SK-N-DZ (cell line): Measurements from ENCODE around the gene SULT2A1.
"Not testable (repeated sequence)": the region's sequence is repeated elsewhere in the genome, so short reads cannot be mapped to it uniquely, and the experiment has no call there.

Experiments used
- DNase-seq: peaks from one replicate; pipeline ENCODE4 v3.0.0-alpha.2; 2015; ENCODE audit warnings: low spot score

The SULT2A1 gene

DNA sequence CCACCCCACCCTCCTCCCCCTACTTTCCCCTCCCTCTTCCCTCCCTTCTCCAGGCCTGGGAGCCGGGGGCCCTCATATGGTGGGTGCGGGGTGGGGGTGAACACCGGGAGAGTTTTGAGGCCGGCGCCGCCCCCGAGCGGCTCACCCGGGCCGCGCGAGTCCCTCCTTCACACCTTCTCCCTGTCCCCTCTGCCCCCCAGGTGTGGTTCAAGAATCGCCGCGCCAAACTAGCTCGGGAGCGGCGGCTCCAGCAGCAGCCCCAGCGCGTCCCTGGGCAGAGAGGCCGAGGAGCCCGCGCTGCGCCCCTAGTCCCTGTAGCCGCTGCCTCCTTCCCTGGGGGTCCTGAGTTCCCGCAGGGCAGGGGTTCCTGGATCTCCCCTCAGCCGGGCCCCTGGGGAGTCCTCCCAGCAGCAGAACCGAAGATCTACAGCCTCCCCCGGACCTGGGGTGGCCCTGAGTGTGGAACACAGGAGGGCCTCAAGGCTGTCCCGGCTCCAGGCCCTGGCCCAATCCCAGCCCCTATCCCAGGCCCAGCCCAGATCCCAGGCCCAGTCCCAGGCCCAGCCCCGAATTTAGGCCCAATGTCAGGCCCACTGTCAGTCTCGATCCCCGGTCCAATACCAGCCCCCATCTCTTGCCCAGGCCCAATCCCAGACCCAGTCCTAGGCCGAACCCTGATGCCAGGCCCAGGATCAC, 25.4 kb downstream of the SULT2A1 start:
- no peak for DNase-seq

DNA sequence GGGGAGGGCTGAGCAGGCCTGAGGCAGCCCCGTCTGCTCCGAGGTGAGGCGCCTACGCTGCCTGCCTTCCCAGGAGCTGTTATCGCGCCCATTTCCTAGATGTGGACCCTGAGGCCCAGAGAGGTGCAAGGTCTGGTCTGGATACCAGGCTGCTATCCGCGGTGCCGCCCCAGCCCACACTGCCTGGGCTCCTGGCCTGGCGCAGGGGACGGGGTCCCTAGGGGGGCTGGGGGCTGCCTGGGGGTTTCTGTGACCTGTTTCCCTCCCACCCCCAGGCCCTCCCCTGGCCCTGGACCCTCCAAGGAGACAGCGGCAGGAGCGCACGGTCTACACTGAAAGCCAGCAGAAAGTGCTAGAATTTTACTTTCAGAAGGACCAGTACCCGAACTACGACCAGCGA, 26.3 kb downstream of the SULT2A1 start:
- not testable (repeated sequence) for DNase-seq

DNA sequence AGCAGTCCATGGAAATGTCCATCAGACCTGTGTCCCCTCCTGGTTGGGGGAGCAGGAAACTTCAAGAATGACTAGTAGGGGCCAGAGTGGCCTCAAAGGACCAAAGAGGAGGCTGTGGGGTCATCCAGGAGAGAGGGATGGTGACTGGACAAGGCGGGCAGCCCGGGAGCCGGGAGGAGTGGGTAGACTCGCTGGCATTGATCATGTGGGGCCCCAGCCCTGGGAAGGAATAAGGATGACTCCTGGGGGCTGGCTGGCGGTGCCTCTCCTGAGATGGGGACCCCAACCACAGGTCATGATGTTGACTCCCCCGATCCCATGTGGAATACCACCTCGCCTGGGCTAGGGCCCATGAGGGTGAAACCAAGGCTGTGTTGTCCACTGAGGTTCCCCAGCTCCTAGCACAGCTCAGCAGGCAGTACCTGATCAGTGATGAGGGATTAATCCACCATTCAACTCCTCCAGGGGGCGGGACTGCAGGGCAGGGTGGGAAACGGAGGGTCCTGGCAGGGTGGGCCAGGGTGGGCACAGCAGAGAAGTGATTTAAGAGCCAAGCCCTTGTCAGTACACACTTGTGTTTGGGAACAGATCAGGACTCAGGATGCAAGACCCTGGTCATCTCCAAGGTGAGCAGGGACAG, 27.3 kb downstream of the SULT2A1 start, which contains the start of gene TPRX2:
TSS of gene TPRX2 (plus strand) at position 590 of the 640 bp plus-strand sequence. CDS start at position 602, 12 bp downstream.
- not testable (repeated sequence) for DNase-seq

DNA sequence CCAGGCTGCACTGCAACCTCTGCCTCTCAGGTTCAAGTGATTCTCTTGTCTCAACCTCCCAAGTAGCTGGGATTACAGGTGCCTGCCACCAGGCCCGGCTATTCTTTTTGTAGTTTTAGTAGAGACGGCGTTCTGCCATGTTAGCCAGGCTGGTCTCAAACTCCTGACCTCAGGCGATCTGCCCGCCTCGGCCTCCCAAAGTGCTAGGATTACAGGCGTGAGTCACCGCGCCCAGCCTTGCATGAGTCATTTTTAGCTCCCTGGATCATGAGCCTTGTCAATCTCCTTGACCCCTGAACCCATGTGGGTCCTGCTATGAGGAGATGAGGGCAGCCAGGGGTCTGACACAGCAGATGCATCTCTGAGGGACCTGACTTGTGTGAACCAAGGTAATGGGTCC, 27.9 kb downstream of the SULT2A1 start:
- not testable (repeated sequence) for DNase-seq

DNA sequence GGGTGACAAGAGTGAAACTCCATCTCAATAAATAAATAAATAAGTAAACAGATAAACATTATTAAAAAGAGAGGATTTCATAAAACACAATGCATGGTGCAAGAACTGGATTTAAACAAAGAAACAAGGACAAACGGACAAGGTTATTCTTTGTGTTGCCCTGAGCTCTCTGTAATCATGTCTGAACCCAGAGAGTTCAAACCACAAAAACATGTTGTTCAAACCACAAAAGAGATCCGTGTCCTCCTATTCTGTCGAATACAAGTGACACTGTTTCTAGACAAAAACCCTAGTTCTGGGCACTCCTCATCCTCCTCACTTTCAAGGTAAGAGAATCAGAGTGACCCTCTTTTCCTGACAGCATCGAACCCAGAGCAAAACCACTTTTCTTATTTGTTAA, 31.7 kb downstream of the SULT2A1 start:
- no peak for DNase-seq

DNA sequence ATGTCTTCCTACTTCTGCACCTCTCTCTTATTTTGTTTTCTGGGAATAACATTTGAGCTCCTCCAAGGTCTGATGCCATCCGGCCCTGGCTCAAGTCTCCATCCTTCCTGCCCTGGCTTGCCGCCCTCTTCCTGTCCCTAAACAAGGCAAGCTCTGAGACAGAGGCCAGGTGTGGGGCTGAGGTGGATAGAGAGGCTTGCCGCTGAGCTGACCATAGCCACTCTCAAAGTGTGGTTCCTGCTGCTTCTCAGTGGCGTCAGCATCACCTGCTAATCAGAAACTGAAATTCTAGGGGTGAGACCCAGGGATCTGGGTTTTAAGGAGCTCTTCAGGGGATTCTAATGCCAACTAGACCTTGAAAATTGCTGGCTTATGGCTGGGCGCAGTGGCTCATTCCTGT, 33.1 kb downstream of the SULT2A1 start:
- no peak for DNase-seq

DNA sequence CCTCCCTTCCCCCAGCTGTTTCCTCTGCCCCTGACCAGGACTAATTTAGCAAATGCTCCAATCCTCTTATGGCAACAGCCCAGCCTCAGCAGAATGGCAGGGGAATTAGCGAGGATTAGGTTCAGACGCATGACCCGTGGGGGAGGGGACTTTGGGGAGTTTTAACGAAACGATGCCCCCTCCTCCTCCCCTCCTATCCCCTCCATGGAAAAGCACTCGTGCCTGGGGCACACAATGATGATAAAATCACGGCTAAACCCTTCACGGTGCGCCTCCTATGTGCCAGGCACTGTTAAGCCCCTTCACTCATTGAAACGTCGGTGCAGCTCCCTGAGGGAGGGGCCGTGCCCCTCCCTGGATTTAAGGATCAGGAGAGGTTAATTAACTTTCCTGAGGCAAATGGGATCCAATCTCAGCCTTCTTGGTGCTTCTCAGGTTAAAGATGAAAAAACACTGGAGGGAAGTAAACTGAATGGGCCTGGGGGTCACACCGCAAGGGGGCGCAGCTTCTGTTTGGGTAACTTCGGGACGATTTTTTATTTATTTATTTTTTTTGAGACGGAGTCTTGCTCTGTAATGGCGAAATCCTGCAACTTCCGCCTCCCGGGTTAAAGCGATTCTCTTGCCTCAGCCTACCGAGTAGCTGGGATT, 37.2 kb downstream of the SULT2A1 start:
- no peak for DNase-seq

DNA sequence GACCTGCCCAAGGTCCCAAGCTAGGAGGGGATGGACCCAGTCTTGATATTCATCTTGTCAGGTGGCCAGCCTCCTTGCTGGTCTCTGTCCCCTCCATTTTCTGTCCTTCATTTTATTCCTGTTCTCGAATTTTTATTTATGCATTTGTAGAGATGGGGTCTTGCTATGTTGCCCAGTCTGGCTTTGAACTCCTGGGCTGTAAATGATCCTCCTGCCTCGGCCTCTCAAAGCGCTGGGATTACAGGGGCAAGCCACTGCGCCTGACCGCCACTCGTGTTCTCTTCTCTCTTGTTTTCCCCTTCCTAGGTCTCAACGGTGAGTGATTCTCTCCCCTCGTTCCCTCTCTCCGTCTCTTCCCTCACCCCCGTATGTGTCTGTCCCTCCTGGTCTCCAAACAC, 37.7 kb downstream of the SULT2A1 start:
- DNase-seq = no peak

DNA sequence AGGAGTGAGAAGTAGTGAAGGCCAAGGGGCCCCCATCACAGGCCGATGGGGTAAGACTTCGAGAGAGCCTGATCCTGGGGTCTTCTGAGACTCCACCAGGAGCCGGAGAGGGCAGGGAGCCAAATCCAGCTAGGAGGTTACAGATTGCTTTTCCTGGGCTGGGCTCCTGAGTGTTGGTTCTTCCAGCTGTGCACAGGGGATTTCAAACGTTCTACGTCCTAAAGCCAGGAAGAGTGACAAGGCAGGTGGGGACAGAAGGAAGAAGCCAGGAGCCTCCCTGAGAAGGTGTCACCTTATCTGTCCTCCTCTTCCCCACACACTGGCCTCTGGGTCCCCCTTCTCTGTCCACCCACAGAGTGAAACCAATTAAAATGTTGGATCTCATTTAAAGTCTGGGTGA, 43.2 kb downstream of the SULT2A1 start:
- no peak for DNase-seq

DNA sequence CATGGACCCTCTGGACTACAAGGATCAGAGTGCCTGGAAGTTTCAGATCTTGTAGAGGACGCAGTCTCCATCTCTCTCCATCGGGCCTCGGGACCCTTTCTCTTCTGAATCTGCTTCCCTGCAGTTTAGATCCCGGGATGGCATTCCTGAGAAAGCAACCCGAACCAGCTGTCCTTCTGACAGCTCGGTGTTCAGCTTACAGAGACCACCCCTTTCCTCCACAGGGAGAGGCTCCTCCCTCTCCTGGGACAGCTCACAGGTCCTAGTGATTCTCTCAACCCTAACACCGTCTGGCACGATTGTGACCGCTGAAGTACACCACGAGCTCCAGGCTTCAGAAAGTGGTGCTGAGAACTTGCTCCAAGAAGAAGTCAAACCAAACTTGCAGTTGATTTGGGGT, 46.2 kb downstream of the SULT2A1 start:
- no peak for DNase-seq

DNA sequence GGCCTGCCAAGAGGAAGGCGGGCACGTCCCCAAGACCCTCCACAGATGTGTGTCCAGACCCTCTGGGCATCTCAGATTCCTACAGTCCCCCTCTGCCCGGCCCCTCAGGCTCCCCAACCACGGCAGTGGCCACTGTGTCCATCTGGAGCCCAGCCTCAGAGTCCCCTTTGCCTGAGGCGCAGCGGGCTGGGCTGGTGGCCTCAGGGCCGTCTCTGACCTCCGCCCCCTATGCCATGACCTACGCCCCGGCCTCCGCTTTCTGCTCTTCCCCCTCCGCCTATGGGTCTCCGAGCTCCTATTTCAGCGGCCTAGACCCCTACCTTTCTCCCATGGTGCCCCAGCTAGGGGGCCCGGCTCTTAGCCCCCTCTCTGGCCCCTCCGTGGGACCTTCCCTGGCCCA, 46.7 kb downstream of the SULT2A1 start:
- no peak for DNase-seq

DNA sequence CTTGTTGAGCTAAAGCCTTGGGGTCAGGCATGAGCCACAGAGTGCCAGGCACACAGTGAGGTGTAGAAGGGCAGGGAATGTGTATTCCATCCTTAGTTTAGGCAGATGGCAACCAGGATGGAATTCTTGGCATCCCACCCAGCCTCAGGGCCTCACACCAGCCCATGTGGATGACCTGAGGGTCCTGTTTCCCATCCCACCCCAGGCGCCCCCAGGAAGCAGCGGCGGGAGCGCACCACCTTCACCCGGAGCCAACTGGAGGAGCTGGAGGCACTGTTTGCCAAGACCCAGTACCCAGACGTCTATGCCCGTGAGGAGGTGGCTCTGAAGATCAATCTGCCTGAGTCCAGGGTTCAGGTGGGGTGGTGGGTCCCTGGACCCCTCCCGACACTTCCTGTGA, 50.1 kb downstream of the SULT2A1 start:
- no peak for DNase-seq

DNA sequence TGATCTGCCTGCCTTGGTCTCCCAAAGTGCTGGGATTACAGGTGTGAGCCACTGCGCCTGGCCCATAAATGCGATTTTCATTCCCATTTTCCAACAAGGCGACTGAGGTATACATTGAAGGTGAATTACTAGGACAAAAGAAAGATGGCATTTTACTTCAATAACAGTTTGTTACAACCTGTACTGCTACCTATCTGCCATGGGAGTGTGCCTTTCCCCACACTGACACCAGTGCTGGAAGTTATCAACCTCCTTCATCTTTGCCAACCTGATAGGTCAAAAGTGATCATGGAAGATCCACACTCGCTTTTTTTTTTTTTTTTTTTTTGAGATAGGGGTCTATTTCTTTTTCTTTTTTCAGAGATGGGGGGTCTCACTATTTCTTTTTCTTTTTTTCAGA, 53.4 kb downstream of the SULT2A1 start:
- DNase-seq = no peak

DNA sequence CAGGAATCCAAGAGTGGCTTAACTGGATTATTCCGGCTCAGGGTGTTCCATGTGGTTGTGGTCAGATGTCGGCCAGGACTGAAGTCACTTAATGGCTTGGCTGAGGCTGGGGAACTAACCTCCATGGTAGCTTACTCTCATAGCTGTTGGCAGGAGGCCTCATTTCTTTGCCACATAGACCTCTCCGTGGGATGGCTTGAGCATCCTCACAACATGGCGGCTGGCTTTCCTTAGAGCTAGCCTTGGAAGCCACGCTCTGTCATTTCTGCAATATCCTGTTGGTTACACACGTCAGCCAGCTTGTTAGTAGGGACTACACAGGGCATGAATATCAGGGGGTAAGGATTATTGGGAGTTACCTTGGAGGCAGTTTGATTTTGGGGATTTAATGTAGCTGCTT, 59.3 kb downstream of the SULT2A1 start:
- no peak for DNase-seq

DNA sequence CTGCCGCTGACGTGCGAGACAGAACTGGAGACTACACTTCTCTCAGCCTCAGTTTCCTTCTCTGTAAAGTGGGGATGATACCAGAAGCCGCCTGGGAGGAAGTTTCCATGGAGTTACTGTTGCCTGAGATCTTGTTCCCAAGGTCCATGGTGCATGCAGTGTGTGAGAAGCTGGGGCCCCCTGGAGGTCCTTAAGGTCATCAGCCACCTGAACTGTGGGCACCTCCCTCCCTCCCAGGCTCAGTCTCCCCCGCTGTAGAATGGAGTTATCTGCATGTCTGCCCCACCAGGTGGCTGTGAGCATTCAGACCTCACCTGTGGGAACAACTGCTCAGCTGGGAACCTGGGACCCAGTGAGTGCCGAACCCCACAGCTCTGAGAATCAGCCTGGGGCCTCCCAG, 61.7 kb downstream of the SULT2A1 start:
- no peak for DNase-seq

DNA sequence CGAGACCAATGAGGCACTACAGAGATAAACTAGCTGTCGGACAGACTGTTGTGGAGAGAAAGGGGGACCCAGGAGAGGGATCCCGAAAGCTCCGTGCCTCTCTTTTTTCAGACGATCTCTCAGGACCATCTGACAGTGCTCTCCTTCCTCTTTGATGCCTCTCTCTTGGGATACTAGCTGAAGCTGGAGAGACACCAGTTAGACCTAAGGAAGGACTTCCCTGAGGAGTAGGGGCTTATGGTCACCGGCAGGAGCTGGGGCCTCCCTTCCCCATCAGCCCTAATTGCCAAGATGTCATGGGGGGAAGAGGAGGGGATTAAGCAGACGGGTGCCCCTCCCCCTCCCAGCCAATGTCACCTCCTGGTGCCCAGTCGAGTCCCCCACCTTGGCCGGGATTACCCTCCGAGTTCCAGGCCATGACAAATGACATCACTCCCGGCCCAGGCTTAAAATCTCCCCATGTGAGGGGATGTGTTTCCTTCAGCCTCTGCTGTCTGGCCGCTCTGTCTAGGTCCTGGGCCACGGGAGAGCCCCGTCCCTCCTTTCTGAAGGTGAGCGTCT, 64.6 kb downstream of the SULT2A1 start, which contains the start of gene CRX:
TSS of gene CRX (plus strand) at position 478 of the 561 bp plus-strand sequence. CDS start 12,507 bp downstream, outside the sequence.
- no peak for DNase-seq
